ENCODE measurements around the gene FTO.

The FTO gene

DNA sequence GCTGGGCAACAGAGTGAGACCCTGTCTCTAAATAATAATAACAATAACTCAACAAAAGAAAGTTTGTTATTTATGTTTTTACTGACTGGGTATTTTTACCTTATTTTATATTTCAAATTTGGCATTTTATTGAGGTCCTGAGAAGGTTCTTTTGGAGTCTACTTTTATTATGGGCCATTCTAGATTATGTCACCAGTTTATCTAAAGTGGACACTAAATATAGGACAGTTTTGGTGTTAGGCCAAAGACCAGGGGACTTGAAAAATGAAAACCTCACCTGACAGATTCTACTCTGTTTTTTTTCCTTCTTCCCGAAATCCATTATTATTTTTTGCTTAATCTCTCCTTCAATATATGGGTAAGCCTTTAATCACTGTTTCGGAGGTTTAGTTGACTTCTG, 8.1 kb downstream of the FTO start:
- no peak for DNase-seq

DNA sequence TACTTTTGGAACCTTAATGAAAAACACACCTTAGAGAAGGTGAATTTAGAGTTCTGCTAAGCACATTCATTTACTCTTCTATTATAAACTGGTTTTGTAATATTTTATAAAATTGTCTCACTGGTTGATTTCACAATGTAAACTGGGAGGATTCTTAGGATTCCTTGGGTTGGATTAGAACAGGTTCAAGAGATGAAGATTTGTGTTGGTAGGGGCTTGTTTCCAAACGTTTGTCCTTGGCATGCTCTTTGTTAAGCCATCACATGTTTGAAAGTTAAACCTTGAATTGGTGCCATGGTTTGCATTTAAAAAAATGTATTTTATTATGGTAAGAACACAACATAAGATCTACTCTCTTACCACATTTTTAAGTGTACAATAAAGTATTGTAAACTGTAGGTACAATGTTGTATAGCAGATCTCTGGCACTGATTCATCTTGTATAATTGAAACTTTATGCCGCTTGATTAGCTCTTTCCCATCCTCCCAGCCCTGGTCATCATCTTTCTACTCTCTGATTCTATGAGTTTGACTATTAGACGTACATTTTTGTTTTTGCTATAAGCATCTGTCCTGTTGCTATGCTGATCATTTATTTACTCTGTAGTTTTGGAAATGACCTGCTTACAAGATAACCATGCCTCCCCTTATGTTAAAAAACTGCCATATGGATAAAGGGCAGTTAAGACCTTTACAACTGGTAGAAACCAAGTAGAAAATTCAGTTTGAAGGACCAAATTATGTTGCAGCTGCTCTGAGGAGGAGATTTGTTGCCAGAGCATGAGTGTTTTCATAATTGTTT, 9.6 kb downstream of the FTO start:
- DNase-seq = no peak

DNA sequence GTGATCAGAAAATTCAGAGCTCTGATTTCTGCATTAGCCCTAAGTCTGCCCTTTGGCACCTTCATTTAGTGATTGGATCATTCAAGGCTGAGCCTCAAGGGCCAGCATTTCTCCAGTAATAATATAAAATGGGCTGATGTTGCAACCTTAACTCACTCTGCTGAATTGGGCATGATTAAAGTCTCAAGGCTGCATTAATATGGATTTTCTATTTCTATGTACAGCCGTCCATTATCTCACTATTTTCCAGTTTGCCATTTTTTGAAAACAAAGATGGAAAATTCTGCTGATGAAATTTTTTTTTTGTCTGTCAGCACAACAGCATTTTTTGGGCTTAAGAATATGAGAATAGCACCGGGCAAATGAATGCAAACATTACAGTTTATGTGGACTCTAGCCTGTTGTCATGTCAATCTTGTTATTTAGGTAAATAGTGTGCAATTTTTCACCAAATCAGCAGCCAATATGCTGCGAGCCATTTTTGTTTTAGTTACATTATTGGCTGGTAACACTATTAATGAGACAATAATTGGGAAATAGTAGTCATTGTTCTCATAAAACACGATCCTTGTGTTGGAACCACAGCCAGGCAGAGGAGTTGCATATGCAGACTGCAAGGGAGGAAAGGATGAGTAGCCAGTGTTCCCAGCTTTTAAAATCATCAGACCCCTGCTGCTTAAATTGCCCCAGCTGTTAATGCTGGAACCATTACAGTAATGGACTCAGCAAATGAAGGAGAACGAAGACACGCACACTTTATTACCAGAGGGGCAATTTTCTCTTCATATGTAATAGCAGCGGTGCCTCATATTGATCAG, 10.5 kb downstream of the FTO start:
- no peak for DNase-seq

DNA sequence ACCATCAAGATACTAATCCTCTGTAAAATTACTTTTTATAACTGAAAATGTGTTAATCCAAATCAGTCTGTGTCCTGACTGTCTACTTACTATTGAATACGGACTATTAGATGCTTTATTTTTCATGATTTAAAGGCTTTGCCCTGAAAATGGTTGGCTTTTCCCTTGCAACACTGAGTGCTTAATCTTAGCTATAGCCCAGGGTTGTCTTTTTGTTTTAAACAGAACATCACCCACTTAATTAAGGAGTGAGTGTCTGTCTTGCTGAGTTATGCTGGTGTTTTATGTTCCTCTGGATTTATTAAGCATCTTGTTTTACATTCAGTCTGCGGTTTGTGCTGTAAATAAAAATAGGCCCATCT, 11.0 kb downstream of the FTO start:
- DNase-seq = no peak

DNA sequence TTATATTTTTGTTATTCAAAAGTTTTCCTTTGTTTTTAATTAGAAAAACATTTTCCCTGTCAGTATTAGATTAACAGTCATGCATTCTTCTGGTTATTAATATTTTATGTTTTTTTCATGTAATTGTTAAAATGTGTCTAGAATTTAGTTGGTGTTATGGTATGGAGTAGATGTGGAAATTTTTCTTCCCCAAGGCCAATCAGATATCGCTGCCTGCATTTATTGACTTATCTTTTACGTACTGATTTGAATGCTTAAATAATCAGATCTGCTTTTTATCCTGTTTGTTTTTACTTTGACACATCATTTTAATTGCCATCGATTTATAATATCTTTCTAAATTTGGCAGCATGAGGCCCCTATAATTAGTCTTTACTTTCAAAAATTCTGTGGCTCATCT, 13.6 kb downstream of the FTO start:
- no peak for DNase-seq

DNA sequence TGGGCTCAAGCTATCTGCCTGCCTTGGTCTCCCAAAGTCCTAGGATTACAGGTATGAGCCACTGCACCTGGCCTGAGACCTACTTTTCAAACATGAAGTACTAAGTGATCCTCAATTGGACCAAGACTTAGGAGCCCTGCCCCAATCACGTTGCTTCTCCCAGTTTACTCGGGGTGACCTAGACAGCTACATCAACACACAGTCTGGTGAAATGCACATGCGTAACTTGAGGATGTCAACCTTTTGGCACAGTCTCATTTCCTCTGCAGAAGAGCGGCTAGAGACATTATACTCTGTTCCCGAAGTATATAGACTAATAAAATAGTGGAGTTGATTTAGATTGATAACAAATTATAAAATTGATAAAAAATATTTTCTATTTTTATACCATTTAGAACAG, 17.1 kb downstream of the FTO start:
- DNase-seq = no peak

DNA sequence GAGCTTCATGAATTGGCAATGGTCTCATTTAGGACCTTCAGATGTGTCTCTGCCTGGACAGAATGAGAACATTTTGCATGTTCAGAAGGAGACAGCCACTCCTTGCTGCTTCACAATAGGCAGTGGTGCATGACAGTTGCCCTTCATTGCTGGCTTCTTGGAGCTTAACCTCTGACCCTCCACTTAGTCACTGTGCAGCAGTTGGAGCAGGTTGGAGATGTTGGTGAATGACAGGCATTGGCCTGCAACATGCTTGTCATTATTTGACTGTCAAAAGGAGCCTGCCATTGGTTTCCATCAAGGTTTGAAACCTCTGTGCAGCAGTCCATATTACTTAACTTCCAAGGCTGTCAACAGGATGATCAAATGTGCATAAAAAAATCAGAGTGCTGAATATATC, 22.7 kb downstream of the FTO start:
- no peak for DNase-seq

DNA sequence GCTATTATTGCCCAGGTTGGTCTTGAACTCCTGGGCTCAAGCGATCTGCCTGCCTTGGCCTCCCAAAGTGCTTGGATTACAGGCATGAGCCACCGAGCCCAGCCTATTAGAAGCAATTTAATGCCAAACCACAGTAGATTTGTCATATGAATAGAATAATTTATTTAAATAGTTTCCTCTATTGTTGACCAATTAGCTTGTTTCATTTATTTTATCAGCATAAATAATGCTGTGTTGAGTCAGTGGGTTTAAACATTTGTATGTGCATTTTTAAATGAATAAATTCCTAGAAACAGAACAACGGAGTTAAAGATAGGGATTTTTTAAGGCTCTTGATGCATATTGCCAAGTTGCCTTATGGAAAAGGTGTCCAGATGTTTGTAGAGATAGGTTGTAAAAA, 26.7 kb downstream of the FTO start:
- no peak for DNase-seq

DNA sequence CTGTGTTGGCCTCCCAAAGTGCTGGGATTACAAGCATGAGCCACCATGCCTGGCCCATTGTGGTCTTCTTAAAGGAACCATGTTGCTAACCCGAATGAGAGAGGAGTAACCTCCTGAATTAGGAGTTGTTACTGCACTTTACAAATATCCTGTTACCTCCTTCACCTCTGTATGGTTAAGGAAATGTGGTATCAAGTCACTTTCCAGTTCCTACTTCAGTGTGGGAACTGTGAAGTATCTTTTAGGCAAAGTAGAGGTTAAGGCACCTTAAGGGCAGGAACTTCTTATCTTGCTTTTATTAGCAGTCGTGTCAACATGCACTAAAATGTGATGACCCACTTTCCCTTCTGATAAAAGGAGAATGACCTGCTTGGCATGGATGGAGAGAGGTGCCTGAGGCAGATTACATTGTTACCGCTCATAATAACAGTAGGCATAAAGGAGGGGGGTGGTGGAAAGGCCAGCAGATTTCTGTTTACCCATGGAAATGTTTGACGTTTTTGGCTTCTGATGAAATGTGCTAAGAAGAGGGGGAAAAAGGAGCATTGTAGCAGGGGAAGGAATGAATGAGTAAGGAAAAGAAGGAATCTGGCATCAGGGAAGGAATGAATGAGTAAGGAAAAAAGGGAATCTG, 28.5 kb downstream of the FTO start:
- no peak for DNase-seq

DNA sequence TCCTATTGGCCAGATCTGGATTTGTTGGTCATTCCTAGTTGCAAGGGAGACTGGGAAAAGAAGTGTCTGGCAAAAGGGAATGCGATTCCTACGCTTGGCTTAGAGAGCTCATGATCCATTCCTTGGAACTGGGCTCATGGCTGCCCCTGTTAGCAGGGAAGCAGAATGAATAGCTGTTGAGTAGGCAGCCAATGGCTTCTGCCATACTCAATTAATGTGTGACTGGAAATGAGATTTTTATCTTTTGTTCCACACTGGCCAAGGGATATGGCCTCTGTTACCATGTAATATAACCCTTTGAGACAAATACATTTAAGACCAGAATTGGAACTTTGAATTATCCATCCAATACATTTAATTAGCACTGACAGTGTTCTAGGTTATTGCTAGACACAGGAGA, 31.0 kb downstream of the FTO start:
- no peak for DNase-seq

DNA sequence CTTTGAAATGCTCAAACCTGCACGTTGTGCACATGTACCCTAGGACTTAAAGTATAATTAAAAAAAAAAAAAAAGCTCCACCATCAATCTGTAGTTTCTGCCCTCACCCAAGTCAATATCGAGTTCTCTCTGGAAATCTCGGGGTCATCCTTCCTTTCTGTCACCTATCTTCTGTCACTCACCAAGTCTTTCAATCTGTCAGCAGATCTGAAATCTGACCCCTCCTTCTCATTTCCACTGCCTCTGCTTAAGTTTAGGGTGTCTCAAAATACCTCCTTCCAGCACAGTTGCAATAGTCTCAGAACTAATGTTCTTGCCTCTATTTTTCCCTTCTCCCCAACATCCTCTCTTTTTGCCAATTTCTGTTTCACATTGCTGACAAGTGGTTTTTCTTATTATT, 32.3 kb downstream of the FTO start:
- no peak for DNase-seq

DNA sequence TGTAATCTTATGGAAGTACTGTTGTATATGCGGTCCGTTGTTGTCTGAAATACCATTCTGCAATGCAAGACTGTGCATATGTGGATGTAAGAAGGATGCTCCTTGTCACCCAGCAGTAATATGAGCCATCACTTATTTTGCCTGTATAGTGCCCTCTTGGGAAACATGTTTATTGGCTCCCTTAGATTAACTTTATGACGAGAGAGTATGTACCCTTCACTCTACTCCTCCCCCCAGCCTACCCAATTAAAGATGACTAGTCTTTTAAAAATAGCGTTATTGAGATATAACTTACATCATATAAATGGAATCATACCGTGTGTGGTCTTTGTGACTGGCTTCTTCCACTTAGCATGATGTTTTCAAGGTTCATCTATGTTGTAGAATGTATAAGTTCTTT, 33.6 kb downstream of the FTO start:
- DNase-seq = no peak

DNA sequence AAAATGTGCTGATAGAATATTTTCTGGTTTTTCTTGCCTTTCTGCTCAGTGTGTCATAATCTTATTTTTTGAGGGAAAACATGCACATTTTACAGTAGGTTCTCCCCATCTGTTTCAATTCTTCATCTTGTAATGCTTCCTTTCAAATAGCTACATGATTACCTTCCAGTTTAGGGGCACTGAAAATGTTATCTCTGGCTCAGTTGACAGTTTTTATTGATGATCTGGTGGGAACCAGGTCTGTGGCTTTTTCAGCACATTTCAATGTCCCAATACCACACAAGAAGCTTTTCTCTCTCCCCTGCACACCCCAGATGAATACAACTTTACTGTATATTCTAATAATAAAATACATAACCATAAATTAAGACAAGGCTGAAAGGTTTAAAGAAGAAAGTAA, 36.5 kb downstream of the FTO start:
- no peak for DNase-seq

DNA sequence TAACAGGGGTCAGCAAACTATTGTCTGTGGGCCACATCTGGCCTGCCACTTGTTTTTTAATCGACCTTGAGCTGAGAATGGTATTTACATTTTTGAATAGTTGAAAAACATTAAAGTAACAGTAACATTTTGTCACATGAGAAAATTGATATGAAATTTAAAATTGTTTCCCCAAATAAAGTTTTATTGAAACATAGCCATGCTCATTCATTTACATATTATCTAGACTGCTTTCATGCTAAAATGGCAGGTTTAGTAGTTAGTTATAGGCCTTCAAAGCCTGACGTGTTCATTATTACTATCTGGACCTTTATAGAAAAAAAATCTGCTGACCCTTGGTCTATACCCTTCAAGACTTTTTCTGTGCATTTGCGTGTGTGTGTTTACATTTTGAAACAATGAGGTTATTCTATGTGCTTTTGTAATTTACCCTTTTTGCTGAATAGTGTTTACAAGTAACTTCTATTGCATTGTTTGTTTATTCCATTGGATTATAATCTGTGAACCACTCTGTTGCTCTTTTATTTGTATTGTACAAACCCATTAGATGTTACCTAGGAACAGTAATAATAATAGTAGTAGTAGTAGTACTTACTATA, 37.1 kb downstream of the FTO start:
- no peak for DNase-seq

DNA sequence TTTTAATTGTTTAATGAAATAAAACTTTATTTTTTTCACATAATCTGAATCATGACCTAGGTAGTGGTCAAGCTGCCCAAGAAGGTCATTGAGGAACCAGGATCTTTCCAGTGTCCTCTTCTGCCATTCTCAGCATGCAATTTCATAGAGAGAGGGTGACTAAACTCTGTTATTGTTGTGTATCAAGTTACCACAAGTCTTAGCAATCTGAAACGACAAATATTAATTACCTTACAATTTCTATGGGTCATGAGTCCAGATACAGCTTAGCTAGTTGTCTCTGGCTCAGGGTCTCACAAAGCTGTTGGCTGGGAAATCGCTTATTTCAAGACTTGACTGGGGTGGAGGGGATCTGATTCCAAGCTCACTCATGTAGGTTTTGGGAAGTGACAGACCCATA, 37.6 kb downstream of the FTO start:
- DNase-seq = no peak

DNA sequence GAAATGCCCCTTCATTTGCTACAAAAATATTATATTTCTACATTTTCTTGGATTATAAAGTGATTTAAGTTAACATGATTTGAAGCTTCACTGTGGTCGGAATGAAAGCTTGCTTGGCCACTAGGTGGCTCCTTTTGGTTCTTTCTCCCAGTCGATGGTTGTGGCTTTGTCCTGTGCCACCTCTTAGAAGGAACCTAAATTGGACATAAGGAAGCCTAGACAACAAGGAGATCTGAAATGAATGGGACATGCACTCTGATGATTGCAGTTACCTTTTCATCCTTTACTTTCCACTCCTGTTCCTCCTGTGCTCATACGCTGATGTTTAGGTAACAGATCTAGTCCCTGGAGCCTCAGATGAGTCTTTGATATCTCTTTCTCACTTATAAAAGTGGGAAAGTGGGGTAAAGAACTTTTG, 39.2 kb downstream of the FTO start:
- DNase-seq = peak; percentile 38

DNA sequence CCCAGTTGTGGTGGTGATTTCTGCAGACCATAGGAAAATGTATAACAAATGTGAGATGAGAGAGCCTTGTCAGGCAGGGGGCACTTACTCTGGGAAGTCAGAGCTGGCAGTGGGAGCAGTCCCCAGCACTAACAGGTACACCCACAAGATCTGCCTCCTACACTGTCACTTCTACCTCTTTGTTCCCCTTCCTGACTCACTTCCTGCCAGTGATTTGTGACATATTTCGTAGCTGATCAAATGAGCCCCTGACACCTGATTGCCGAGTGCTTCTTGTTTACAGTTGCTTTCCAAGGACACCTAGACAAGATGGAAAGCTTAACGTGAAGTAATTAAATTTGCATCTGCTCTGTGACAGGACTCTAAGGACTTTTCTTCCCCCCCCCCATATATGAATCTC, 40.5 kb downstream of the FTO start:
- DNase-seq = peak; percentile 40

DNA sequence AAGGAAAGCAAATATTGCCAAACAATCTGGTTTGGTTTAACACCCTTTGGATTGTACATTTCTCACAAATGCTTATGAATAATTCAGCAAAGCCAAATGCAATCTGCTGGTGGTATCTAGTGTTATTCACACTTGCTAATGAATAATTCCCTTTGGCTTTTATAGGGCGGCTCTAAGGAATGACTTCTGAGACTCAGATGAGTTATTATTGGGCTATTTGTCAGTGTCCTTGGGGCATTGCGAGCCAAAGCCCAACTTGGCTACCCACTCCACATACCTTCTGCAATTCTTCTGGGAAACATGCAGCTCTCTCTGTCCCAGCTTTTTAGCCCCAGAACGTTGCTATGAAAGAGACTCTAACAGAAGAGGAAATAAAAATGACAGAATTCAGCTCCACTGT, 41.1 kb downstream of the FTO start:
- DNase-seq = no peak

DNA sequence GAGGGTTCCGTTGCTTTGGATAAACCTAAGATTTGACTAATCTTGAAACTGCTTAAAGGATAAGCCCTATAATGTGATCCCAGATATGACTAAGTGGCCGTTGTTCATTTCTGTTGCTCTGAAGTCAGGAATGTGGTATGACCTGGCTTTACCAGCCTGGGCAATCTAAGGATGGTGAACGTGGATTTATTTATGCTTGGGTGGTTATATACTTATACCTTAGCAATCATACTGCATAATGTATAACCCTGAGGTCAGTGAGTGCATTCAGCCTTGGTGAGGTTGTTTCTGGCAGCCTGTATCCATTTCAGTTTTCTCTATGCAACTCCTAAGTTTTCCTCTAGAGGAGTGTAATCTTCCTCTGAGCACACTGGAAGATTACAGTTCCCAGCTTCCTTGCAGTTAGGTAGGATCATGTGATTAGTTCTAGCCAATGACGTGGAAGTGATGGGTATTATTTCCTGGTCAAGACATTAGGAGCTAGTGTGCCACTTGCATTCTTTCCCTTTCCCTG, 41.9 kb downstream of the FTO start:
- DNase-seq = no peak

DNA sequence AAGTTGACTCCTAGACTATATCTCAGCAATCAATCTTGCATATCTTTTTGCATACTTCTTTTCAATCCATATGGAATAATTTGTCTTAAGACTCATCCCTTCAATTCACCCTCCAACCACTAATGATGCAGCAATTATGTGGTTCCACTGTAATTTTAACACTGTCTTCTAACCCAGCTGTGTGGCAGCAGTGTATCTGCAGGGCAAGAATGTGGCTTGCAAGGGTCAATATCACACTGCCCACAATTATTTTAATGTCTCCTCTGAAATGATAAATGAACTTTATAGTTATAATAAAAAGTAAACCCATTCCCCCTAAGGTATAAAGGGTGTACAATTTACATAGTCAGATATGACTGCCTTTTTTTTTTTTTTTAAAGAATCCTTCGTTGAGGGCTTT, 48.6 kb downstream of the FTO start:
- no peak for DNase-seq

DNA sequence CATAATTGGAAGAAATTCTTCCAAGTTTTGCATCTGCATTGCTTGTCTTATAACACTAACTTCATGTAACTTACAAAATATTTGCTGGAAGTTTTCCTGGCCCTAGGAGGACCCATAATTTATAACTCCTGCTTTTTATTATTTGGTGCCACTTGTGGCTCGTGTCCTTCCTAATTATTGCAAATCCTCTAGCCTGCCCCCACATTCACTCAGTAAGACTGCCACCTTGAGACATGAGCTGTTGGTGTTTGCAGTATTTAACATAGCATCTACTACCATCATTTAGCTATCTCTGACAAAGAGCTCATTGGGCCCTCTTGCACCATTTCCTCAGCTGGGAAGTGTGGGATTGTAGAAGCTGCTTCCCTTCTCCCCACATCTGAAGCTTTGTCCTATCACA, 49.5 kb downstream of the FTO start:
- no peak for DNase-seq

DNA sequence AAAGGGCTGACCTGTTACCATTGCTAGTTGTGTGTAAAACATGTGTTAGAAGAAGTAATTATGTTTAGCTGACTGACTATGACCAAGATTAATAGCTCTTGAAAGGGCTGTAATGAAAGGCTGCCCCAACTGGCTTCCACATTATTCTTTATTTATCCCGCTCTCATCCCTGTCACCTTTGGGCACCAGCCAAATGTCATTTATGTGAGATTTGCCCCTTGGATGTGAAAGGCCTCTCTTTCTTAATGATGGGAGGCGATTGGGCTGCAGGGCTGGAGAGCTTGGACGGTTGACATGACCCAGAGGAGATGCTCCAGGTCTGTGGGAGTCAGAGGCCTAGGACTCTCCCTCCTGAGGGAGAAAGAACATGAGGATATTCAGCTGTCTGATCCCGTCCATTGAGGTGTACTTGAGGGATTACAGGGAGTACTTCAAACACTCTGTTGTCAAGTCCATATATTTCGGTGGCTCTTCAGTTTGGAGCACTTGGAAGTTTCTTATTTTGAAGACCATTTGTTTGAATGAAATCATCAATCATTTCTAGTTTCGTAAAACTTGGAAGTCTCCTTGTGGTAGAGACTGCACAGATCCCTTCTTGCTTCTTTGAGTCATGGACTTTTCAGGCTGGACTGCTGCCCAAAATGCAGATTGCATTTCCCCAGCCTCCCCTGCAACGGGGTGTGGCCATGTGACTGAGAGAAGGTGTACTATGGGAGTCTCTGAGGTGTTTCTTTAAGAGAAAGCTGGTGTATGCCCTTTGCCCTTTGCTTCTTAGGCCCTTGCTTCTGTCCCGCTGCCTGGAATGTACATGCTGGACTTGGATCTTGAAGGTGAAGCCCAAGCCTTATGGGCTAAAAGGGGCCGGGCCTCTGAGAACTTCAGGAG, 51.3 kb downstream of the FTO start:
- DNase-seq = no peak
